Trophoblast cell (in vitro differentiated cells and primary cell): Measurements from ENCODE around the gene DGAT2L6.

Experiments used
- DNase-seq, 2 donors: peaks; one replicate each; pipeline ENCODE4 v3.0.0-alpha.2; 2016
- H2AFZ ChIP-seq: 2 replicates; pipeline ENCODE4 v1.6.1; 2013; ENCODE audit warnings: low read length, moderate library complexity, mild to moderate bottlenecking; ENCODE audit not compliant: insufficient read depth, poor library complexity
- H2AK5ac ChIP-seq: 2 replicates; pipeline ENCODE4 v1.6.1; 2013; ENCODE audit warnings: mild to moderate bottlenecking, low read length
- H2BK120ac ChIP-seq: 2 replicates; pipeline ENCODE4 v1.6.1; 2013; ENCODE audit warnings: low read length, mild to moderate bottlenecking, moderate library complexity; ENCODE audit not compliant: insufficient read depth, poor library complexity
- H2BK12ac ChIP-seq: 2 replicates; pipeline ENCODE4 v1.6.1; 2013; ENCODE audit warnings: mild to moderate bottlenecking, low read length, moderate library complexity
- H2BK5ac ChIP-seq: 2 replicates; pipeline ENCODE4 v1.6.1; 2013; ENCODE audit warnings: low read length, low read depth, moderate library complexity, mild to moderate bottlenecking; ENCODE audit not compliant: poor library complexity
- H3K14ac ChIP-seq: 2 replicates; pipeline ENCODE4 v1.6.1; 2013; ENCODE audit warnings: mild to moderate bottlenecking, low read length
- H3K18ac ChIP-seq: 2 replicates; pipeline ENCODE4 v1.6.1; 2013; ENCODE audit warnings: mild to moderate bottlenecking, low read length
- H3K23ac ChIP-seq: 2 replicates; pipeline ENCODE4 v1.6.1; 2013; ENCODE audit warnings: low read length
- H3K27ac ChIP-seq: 2 replicates; pipeline ENCODE4 v1.5.1; 2013; ENCODE audit warnings: low read depth, mild to moderate bottlenecking, inconsistent platforms, low read length, moderate library complexity
- H3K27me3 ChIP-seq: 2 replicates; pipeline ENCODE4 v1.6.1; 2013; ENCODE audit warnings: inconsistent platforms, mild to moderate bottlenecking, low read length, moderate library complexity; ENCODE audit not compliant: insufficient read depth
- H3K36me3 ChIP-seq, 2 experiments: 1 replicate in 1 of 2; 2 replicates in 1 of 2; pipeline ENCODE4 v1.6.1; 2013; ENCODE audit warnings: low read length in 2 of 2, mild to moderate bottlenecking in 2 of 2, moderate library complexity in 1 of 2; ENCODE audit not compliant: insufficient read depth in 2 of 2, control insufficient read depth in 1 of 2
- H3K4ac ChIP-seq: 2 replicates; pipeline ENCODE4 v1.6.1; 2013; ENCODE audit warnings: low read depth, mild to moderate bottlenecking, low read length, moderate library complexity
- H3K4me1 ChIP-seq, 2 experiments: 1 replicate in 1 of 2; 2 replicates in 1 of 2; pipeline ENCODE4 v1.6.1; 2013; ENCODE audit warnings: low read length in 2 of 2, mild to moderate bottlenecking in 2 of 2, moderate library complexity in 1 of 2; ENCODE audit not compliant: insufficient read depth in 2 of 2, control insufficient read depth in 1 of 2
- H3K4me2 ChIP-seq: 2 replicates; pipeline ENCODE4 v1.6.1; 2013; ENCODE audit warnings: inconsistent platforms, mild to moderate bottlenecking, low read length, moderate library complexity
- H3K4me3 ChIP-seq: 2 replicates; pipeline ENCODE4 v1.5.1; 2013; ENCODE audit warnings: mild to moderate bottlenecking, low read depth, low read length, inconsistent platforms
- H3K79me1 ChIP-seq: one replicate; pipeline ENCODE4 v1.6.1; 2013; ENCODE audit warnings: low read length
- H3K79me2 ChIP-seq: 2 replicates; pipeline ENCODE4 v1.6.1; 2013; ENCODE audit warnings: low read length, mild to moderate bottlenecking; ENCODE audit not compliant: control insufficient read depth, insufficient read depth, poor library complexity
- H3K9ac ChIP-seq: 2 replicates; pipeline ENCODE4 v1.6.1; 2013; ENCODE audit warnings: mild to moderate bottlenecking, low read length
- H3K9me3 ChIP-seq: 2 replicates; pipeline ENCODE4 v1.6.1; 2013; ENCODE audit warnings: low read depth, mild to moderate bottlenecking, control low read depth, inconsistent platforms, low read length; ENCODE audit not compliant: insufficient read depth
- H4K12ac ChIP-seq: 2 replicates; pipeline ENCODE4 v1.6.1; 2013; ENCODE audit warnings: low read depth, mild to moderate bottlenecking, low read length, moderate library complexity
- H4K8ac ChIP-seq: 2 replicates; pipeline ENCODE4 v1.6.1; 2013; ENCODE audit warnings: low read depth, mild to moderate bottlenecking, low read length, moderate library complexity
- H4K91ac ChIP-seq: one replicate; pipeline ENCODE4 v1.6.1; 2013; ENCODE audit warnings: low read depth, mild to moderate bottlenecking, low read length, moderate library complexity
- WGBS: extraction: QIAGEN DNeasy Blood & Tissue Kit; methylation state at CpG from one replicate; pipeline ENCODE4 v1.1.7; 2013; ENCODE audit warnings: missing lambda C conversion rate; ENCODE audit not compliant: insufficient read length, insufficient coverage; ENCODE audit errors: extremely low coverage; 5-methylcytosine and 5-hydroxymethylcytosine counted together

Gene DGAT2L6

GRCh38 chrX:70169281-70169680 lies 8.0 kb upstream of the DGAT2L6 start:
- Histone ChIP-seq H2BK12ac (no peak overlapping the region), H3K9me3 (no peaks in the 10 kb centered on the region), H2AFZ (no peak overlapping the region), H3K4me2 (no peak overlapping the region), H2BK5ac (no peak overlapping the region), H3K4me1 (peaks cover 3 to 9% of the 10 kb centered on the region in 2 experiments), H4K91ac (no peak overlapping the region), H3K14ac (no peak overlapping the region), H4K12ac (no peak overlapping the region), H2BK120ac (no peak overlapping the region), H2AK5ac (no peak overlapping the region), H3K27me3 (no peaks in the 10 kb centered on the region), H3K36me3 (peaks cover 3 to 7% of the 10 kb centered on the region in 2 experiments), H3K79me1 (peaks cover 2% of the 10 kb centered on the region), H3K9ac (no peak overlapping the region), H3K23ac (no peak overlapping the region), H3K18ac (no peak overlapping the region), H3K4me3 (no peak overlapping the region), H3K79me2 (no peaks in the 10 kb centered on the region), H3K27ac (no peak overlapping the region), H3K4ac (no peak overlapping the region), H4K8ac (no peak overlapping the region)
- DNase-seq = no peak
- no CpG with 5 or more reads among the region's 7 CpGs for WGBS

GRCh38 chrX:70171624-70172023 lies 5.7 kb upstream of the DGAT2L6 start:
- H3K79me2 ChIP-seq = no peaks in the 10 kb centered on the region
- H3K14ac ChIP-seq = no peak overlapping the region
- no peak overlapping the region for H4K91ac ChIP-seq
- H3K27ac ChIP-seq = no peak overlapping the region
- peaks cover 2% of the 10 kb centered on the region for H3K79me1 ChIP-seq
- no peak overlapping the region for H4K8ac ChIP-seq
- no peaks in the 10 kb centered on the region for H3K36me3 ChIP-seq
- H4K12ac ChIP-seq = no peak overlapping the region
- no peak for DNase-seq
- no peak overlapping the region for H2AFZ ChIP-seq
- H3K27me3 ChIP-seq = no peaks in the 10 kb centered on the region
- H3K4me3 ChIP-seq = no peak overlapping the region
- no peak overlapping the region for H2AK5ac ChIP-seq
- no CpG with 5 or more reads among the region's 2 CpGs for WGBS
- H3K4me2 ChIP-seq = no peak overlapping the region
- no peak overlapping the region for H2BK120ac ChIP-seq
- H3K4ac ChIP-seq = no peak overlapping the region
- no peaks in the 10 kb centered on the region for H3K9me3 ChIP-seq
- H2BK12ac ChIP-seq = no peak overlapping the region
- no peak overlapping the region for H3K23ac ChIP-seq
- no peak overlapping the region for H3K9ac ChIP-seq
- peaks cover 3 to 9% of the 10 kb centered on the region in 2 experiments for H3K4me1 ChIP-seq
- H2BK5ac ChIP-seq = no peak overlapping the region
- no peak overlapping the region for H3K18ac ChIP-seq

- H2AFZ ChIP-seq = no peak overlapping the region
- H3K14ac ChIP-seq = no peak overlapping the region
- WGBS = no CpG with 5 or more reads among the region's 3 CpGs
- H3K9me3 ChIP-seq = no peaks in the 10 kb centered on the region
- H3K4ac ChIP-seq = no peak overlapping the region
- H4K12ac ChIP-seq = no peak overlapping the region
- no peak overlapping the region for H3K9ac ChIP-seq
- no peak overlapping the region for H3K4me2 ChIP-seq
- DNase-seq = no peak
- peaks cover 2% of the 10 kb centered on the region for H3K79me1 ChIP-seq
- peaks cover 3 to 7% of the 10 kb centered on the region in 2 experiments for H3K4me1 ChIP-seq
- no peak overlapping the region for H3K18ac ChIP-seq
- no peak overlapping the region for H2BK12ac ChIP-seq
- H3K27me3 ChIP-seq = no peaks in the 10 kb centered on the region
- no peak overlapping the region for H3K23ac ChIP-seq
- no peak overlapping the region for H4K8ac ChIP-seq
- no peak overlapping the region for H2BK120ac ChIP-seq
- H2BK5ac ChIP-seq = no peak overlapping the region
- H2AK5ac ChIP-seq = no peak overlapping the region
- no peak overlapping the region for H3K4me3 ChIP-seq
- H3K79me2 ChIP-seq = no peaks in the 10 kb centered on the region
- H4K91ac ChIP-seq = no peak overlapping the region
- H3K36me3 ChIP-seq = no peaks in the 10 kb centered on the region
- no peak overlapping the region for H3K27ac ChIP-seq
These were observed 5.1 kb upstream of the DGAT2L6 start for GRCh38 chrX:70172221-70172620.

- Histone ChIP-seq H4K8ac (no peak overlapping the region), H2BK12ac (no peak overlapping the region), H3K18ac (no peak overlapping the region), H3K4ac (no peak overlapping the region), H2AFZ (no peak overlapping the region), H4K12ac (no peak overlapping the region), H3K4me1 (peaks cover 0 to 7% of the 10 kb centered on the region in 2 experiments), H3K23ac (no peak overlapping the region), H3K27ac (no peak overlapping the region), H3K27me3 (no peaks in the 10 kb centered on the region), H3K4me2 (no peak overlapping the region), H4K91ac (no peak overlapping the region), H3K79me2 (no peaks in the 10 kb centered on the region), H3K4me3 (no peak overlapping the region), H2BK120ac (no peak overlapping the region), H3K9me3 (no peaks in the 10 kb centered on the region), H3K79me1 (peaks cover 2% of the 10 kb centered on the region), H3K36me3 (no peaks in the 10 kb centered on the region), H2BK5ac (no peak overlapping the region), H3K9ac (no peak overlapping the region), H2AK5ac (no peak overlapping the region), H3K14ac (no peak overlapping the region)
- DNase-seq = no peak
- no CpG with 5 or more reads among the region's 4 CpGs for WGBS
These were observed 4.3 kb upstream of the DGAT2L6 start for GRCh38 chrX:70172964-70173363.
